ENCODE measurements around the gene GRM8.

Gene GRM8

DNA sequence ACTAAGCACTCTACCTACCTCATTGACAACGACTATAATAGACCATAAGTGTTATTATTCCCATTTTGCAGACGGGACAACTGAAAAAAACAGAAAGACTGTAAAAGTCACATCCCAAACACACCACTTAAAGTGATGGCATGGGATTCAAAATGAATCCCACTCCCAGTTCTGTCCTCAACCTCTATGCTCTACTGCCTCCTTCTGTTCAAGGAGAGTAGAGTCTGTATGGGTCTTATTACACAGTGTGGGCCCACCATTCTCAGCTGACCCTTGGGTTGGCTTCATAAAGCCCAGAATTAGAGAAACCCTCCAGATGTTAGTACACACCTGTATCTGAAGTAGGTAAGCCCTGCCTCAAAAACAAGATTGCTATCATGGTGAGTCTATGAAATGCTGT is 102.2 kb downstream of the GRM8 start:
- DNase-seq (ENCODE audit: low read depth in 2 of 2), result no peak

DNA sequence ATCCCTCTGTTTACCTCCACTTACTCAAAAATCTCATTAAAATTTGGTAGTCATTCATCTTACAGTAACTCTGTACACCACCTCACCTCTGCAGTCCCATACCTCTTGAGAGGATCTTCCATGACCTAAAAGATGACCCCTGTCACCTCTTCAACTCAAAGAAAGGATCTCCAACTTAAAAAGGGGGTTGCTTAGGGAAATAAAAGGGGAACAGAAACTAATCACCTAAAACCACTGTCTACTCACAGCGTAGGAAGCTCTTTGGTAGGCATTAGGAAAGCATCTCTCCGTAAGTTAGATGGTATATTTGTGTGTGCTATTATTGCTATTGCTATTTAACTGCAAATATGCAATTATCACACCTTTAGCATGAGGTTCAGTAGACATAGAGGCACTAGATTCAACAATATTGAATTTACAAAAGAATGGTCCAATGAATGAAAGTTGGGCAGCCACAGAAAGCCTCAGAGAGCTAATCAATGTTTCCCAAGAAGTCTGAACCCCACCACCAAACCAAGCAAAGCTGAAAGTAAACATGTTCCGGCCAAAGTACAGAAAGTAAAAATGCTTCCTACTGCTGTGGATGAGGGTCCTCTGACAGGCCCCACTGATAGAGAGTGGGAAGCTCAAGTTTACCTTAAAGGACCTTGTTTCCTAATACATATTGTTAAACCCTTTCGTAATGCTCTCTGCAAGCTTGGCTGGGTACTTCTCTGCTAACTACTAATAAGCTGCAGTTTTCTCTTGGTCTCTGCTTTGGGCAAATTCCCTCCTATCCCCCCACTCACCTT is 105.8 kb downstream of the GRM8 start:
- DNase-seq (ENCODE audit: low read depth in 2 of 2), result no peak

DNA sequence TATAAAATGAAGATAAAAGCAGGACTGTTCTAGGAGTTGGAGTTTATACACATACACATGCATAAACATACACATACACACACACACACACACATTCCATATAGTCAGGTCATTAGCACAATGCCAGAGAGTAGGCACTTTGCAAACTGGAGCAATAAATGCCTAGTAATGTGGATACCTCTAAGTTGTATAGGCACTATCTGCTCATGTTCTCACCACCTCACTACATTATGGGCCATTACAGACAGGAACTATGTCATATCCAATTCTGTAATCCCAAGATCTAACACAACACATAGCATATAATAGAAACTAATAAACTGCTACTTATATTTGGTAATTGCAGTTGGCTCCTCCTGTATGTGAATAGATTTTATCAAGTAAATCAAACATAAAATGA is 115.6 kb downstream of the GRM8 start:
- DNase-seq (ENCODE audit: low read depth in 2 of 2), result no peak

DNA sequence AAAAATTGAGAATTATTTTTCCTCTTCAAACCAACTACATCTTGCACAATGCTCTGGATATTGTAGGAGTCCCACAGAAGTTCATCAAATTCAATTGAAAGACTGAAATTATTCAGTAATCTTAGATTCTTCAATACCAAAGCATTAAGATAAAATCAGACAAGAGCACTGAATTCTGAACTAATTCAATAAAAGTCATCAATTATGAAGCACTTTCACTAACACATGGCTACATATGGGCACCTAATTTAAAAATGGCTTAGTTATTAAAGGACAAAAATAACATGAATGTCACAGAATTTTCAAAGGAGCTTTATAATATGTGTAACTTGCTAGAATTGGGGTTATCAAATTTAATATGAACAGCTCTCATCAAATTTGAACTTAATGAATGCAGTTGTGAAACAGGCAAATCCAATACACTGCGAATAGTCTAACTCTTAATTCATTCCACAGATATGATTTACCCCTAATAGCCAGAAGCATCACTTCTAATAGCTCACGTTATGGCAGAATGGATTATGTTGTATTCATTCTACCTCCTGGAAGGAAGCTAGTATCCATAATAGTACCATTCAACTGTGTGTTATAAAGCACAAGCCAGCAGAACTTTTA is 116.8 kb downstream of the GRM8 start:
- DNase-seq (ENCODE audit: low read depth in 2 of 2), result no peak

DNA sequence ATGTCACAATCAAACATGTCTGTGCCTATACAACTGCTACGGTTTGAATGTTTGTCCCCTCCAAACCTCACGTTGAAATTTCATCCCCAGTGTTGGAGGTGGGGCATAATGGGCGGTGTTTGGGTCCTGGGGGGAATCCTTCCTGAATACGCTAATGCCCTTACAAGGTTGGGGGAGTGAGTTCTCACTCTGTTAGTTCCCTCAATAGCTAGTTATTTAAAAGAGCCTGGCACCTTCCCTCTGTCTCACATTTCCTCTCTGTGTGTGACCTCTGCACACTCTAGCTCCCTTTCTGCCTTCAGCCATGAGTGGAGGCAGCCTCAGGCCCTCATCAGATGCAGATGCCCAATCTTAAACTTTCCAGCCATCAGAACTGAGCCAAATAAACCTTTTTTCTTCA is 129.5 kb downstream of the GRM8 start:
- DNase-seq (ENCODE audit: low read depth in 2 of 2), result no peak

DNA sequence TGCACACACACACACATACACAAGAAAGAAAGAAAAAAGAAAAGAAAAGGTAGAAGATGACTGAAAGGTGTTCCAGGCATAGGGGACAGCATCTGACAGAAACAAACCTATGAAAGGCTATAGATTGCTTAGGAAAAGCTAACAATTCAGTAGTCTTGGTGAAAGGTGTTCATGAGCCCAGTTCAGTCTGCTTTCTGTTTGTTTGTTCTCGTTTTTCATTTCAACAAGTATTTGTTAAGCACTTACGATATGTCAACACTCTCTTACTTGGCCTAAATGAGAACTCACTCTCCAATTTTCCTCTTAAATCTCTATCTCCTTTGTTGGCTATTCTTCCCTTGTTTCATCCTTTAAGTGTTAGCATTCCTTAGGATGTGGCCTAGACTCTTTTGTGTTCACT is 133.2 kb downstream of the GRM8 start:
- no peak for DNase-seq (ENCODE audit: low read depth in 2 of 2)

DNA sequence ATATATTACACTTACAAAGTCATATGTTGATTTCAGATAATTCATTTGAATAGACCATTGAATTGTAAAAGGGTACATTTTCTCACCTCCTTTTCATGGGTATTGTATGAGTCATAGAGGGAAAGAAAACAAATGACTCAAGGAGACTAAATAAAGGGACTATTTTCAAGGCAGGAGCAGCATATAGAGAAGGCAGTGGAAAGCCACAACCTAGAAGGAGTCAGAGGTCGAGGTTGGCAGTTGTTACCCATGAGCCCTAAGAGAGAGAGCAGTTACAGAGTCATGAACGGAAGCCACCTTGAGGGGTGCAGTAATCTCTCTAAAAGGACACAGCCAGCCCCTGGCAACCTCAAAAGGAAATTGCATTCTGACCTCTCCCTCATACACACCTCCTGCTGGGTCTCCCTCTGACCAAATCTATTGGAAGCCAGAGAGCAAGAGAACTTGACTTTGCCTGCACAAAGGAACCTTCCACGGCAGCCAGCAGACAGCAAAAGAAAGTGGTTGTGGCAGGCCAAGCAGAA is 137.9 kb downstream of the GRM8 start:
- no peak for DNase-seq (ENCODE audit: low read depth in 2 of 2)

DNA sequence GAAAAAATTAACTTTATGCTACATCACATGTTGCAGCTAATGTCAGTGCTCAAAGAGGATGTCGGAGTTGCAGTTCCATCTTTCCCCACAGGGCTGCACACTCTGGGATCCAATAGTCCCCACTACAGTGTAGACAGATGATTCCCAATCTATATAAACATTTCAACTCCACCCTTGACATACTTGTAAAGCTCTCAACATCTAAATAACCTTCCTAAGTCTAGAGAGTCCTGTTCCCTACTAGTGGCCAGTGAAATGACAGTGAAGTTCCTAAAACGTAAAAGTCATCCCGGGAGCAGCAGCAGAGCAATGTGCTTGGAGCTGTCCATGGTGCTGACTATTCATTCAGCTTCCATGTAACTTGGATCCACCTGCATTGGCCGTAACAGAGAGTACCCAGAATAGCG is 145.1 kb downstream of the GRM8 start:
- DNase-seq (ENCODE audit: low read depth in 2 of 2), result no peak

DNA sequence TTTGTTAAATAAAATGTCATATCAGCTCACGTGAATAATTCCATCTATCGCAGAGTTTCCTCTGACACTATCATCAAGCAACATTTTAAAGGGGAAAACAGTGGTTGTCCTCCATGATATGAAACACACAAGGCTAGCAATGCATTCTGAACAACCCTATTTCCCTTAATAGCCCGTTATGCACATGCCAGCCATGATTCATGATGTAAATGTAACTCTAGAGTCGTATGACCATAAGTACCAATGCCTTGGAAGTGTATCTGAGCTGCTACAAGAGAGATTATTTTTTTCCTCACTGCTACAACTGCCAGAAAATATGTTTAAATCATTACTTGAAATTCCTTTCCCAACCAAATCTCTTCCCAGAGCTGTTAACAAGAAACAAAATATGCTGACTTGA is 159.4 kb downstream of the GRM8 start:
- DNase-seq (ENCODE audit: low read depth in 2 of 2), result no peak

DNA sequence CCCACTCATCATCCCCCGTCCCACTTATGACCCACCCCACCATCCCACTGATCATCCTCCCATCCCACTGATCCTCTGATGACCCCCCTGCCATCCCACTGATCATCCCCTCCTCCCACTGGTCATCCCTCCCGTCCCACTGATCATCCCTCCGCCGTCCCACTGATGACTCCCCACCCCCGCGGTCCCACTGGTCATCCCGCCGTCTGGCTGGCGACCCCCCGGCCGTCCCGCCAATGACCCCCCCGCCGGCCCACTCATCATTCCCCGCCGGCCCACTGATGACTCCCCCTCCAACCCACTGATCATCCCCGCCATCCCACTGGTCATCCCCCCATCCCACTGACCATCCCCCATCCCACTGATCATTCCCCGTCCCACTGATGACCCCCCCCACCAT is 161.1 kb downstream of the GRM8 start:
- DNase-seq (ENCODE audit: low read depth in 2 of 2), result no peak

DNA sequence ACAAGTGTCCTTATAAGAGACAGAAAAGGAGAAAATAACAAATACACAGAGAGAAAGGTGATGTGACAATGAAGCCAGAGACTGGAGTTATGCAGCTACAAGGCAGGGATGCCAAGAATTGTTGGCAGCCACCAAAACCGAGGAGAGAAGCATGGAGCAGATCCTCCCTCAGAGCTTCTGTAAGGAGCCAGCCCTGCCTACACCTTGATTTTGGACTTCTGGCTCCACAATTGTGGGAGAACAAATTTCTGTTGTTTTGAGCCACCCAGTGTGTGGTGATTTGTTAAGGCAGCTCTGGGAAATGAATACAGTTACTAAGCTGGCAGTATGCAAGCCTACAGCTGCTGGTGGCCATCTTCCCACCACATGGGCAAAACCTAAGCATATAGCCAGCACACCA is 163.6 kb downstream of the GRM8 start:
- DNase-seq (ENCODE audit: low read depth in 2 of 2), result no peak

DNA sequence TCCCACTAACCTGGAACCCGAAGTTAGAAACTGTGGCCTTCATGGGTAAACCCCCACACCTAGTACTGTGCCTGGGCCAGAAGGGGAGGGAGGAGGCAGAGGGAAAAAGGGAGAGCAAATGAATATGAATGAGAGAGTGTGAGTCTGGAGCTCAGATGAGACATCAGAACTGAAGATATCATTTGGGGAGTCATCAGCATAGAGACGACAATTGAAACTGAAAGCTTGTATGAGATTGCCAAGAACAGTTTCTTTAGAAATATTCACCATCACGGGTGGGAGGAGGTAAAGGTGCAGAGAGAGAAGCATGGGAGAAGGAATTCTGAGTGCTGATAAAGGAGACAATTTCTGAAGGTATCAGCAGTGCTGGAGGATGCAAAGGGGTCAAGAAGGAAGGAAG is 171.2 kb downstream of the GRM8 start:
- DNase-seq (ENCODE audit: low read depth in 2 of 2), result no peak

DNA sequence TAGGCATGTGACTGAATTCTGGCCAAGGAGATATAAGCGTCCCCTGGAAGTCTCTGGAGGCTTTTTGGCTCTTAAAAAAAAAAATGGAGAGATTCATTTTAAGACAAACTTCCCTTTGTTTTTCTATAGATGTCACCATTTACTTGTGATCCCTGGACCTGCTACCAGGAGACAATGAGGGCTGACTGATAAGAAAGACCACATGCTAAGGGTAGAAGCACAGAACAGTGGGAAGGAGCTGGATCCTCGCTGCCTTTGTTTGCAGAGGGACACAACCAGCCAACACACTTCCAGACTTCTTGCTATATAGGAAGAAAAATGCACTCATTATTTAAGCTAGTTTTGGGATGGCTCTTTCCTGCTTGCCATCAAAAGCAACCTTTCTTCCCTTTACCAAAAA is 172.2 kb downstream of the GRM8 start:
- DNase-seq (ENCODE audit: low read depth in 2 of 2), result no peak

DNA sequence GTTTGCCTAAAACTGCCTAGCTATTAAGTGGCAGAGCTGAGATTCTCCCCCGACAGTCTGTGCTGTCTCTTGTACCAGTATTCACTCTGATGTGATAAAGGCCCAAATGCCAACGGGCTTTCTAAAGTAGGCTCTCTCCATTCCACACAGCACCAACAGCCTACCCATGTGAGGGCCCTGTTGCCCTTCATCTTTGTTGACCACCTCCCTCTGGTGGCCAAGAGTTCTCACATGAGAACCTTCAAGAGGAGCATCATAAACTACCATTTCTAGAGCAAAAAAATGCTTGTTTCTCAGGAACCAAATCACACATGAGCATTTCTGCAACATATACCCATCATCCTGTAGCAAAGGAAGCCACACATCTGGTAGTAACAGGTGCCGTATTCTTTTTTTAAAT is 185.8 kb downstream of the GRM8 start:
- no peak for DNase-seq (ENCODE audit: low read depth in 2 of 2)

DNA sequence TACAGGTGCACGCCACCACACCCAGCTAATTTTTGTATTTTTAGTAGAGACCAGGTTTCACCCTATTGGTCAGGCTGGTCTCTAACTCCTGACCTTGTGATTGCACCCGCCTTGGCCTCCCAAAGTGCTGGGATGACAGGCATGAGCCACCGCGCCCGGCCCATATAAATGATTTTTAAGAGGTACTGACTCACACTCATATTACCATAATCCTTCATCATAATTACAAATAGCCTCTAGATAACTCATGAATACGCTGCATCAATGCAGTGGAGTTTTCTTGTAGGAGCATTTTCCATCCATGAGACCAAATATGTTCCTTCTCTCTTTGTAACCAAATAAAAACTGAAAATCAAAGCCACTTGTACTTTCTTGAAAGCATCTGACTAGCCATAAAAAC is 193.3 kb downstream of the GRM8 start:
- DNase-seq (ENCODE audit: low read depth in 2 of 2), result no peak

DNA sequence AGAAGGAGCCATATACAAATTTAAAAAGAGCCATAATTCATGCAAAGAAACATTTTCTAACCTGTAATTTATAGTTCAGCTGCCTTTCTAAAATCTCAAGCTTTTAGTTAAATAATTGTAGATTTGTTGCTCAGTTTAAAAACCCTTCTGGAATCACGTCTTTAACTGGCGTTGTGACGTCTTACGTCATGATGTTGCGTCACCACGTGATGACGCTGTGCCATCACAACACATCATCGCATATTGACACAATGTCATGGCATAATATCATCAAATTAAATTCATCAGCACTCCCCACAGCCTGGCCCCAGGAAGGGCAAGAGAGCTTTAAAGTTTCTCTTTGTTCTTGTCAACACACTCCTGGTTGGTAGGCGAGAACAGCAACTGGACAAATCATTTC is 194.8 kb downstream of the GRM8 start:
- no peak for DNase-seq (ENCODE audit: low read depth in 2 of 2)

DNA sequence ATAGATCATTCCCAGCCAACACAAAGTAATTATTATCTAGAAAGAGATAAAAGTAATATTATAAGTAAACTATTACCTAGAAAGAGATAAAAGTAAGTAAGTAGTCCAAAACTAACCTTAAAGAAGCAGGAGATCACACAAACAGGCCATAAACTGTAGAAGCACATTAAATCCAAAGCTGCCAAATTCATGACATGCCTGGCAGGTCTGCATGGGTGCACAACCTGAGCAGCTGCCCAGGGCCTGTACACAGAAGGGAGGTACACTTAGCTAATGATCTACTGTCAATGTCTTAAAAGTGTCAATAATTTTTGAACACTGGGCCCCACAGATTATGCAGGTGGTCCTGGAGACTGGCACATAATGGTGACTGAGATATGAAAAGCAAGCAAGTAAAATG is 196.5 kb downstream of the GRM8 start:
- DNase-seq (ENCODE audit: low read depth in 2 of 2), result no peak

DNA sequence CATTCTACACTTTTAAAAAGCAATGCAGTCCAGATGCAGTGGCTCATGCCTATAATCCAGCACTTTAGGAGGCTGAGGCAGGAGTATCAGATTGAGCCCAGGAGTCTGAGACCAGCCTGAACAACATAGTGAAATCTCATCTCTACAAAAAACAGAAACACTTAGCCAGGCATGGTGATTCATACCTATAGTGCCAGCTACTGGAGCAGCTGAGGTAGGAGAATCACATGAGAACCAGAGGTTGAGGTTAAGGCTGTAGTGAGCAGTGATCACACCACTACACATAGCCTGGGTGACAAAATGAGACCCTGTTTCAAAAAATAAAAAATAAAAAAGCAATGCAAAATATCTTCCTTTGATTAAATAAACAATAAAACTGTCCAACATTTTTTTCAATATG is 205.2 kb downstream of the GRM8 start:
- DNase-seq (ENCODE audit: low read depth in 2 of 2), result no peak

DNA sequence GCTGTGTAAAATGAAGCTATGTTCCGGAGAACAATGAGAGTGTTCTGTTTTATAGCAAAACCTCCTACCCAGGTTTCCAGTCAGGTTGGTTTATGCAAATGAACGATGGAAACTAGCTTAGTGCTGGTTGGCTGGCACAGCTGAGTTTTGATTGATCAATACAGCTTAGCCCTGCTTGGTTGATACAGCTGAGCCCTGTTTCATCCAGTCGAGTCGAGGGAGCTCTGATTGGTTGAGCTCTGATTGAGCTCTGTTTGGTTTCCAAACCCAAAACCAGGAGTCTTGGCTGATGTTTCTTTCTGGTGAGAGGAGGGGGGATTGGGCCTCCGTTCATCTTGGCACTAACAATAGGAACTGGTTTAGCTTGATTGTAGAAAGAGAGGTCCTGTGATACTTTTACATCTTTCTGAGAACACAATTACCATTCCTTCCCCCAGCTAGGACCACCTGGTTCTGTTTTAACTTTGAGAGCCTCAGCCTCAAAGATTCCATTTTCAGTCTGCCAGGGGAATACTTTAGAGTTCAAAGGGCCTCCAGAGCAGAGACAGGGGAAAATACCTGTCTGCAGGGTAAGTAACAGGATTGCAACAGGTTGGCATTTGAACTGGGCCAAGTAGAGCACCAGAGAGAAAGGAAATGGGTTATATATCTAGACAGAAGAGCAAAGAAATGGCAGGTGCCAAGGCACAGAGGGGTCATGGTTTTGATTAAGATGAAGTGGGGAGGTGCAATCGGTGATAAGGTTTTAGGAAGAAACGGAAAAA is 210.9 kb downstream of the GRM8 start:
- DNase-seq (ENCODE audit: low read depth in 2 of 2), result no peak

DNA sequence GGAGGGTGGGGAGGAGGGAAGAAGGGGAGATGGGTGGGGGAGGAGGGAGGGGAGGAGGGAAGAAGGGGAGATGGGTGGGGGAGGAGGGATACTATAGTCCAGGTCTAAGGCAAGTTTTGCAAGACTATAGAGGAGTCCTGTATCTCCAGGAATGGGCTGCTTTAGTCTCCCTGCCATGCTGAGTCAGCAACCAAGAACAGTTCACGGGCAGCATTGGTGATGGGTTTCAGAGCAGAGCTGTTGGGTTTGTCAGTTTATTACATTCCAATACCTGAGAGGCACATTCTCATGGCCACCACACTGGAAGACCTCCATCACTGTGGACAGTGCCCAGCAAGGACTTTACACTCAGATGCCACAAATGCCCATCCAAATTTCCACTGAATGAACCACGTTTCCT is 212.7 kb downstream of the GRM8 start:
- no peak for DNase-seq (ENCODE audit: low read depth in 2 of 2)

DNA sequence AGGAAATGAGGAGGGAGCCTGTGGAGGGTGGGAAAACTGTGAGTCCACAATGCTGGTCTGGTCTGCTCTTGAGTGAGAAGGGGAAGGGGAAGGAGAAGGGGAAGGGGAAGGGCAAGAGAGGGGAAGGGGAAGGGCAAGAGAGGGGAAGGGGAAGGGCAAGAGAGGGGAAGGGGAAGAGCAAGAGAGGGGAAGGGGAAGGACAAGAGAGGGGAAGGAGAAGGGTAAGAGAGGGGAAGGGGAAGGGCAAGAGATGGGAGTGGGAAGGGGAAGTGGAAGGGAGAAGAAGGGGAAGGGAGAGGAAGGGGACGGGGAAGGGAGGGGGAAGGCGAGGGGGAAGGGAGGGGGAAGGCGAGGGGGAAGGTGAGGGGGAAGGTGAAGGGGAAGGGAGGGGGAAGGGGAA is 213.2 kb downstream of the GRM8 start:
- DNase-seq (ENCODE audit: low read depth in 2 of 2), result no peak

DNA sequence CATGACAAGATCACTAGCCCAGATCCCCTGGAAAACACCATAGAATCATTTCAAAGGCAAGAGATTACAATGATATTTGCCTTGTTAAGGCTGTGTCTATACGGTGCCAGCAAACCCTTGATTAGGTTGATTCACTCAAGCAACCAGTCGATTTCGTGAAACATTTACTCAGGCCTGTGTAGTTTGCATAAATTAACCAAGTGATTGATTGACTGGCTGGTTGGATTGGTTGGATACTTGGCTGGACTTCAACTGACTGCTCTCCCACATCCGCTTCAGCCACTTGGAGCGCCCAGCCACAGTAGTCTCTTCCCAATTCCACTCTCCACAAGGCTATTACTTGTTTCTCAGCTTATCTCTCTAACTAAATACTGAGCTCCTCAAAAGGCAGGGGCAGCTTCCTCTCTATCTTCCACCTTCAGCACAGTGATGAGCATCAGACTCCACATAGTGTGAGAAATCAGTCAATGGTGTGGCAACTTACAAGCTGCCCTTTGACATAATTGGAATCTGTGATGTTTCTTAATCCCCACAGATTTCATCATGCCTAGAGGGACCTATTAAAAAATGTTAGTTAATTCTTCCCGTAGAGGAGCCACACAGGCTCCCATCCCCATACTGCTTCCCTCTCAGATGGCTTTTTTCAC is 217.4 kb downstream of the GRM8 start:
- DNase-seq (ENCODE audit: low read depth in 2 of 2), result no peak
